H1 (cell line): ENCODE data around the gene SMCP. TPM values are rescaled to one million over a fixed set of nuclear protein-coding genes. Genes with fewer than 3 reads are reported as not detected.

Source experiments
- ATF3 ChIP-seq: IDR thresholded peaks from 2 replicates; pipeline ENCODE4 v1.6.1; 2011; ENCODE audit warnings: low read depth, mild to moderate bottlenecking, low read length; ENCODE audit not compliant: insufficient read depth
- BACH1 ChIP-seq: IDR thresholded peaks from 2 replicates; pipeline ENCODE4 v1.6.1; 2012; ENCODE audit warnings: low read length, improper control_type of control experiment
- JUN ChIP-seq: IDR thresholded peaks from 2 replicates; pipeline ENCODE4 v1.6.1; 2011; ENCODE audit warnings: low read depth, mild to moderate bottlenecking, improper control_type of control experiment, low read length
- POU5F1 ChIP-seq: IDR thresholded peaks from 2 replicates; pipeline ENCODE4 v1.6.1; 2011; ENCODE audit warnings: low read depth, mild to moderate bottlenecking, low read length, moderate library complexity
- TAF7 ChIP-seq: optimal IDR thresholded peaks from 2 replicates; pipeline ENCODE3; 2011; ENCODE audit warnings: low read depth, mild to moderate bottlenecking, inconsistent platforms, low read length, moderate library complexity, borderline replicate concordance
- polyA plus RNA-seq, 7 experiments: library from polyadenylated mRNA; depleted of rRNA in 3 of 7; stranded (reverse) in 5 of 7; unstranded in 2 of 7; fragments of >200 nt in 5 of 7; fragments of 200-250 nt in 2 of 7; gene quantifications; 1 replicate in 5 of 7; 2 replicates in 1 of 7; 4 replicates in 1 of 7; pipeline versions ENCODE4 v1.2.1 to v1.2.3, GENCODE V29; 2011 to 2013; ENCODE audit warnings: missing spikeins in 2 of 7, mixed read lengths in 2 of 7
- total RNA-seq: library from RNA; stranded (reverse); fragmentation: NEBNext Ultra II Directional; extraction: Animal tissue kit (Norgen Biotek cat#: 25700); gene quantifications from 2 replicates; pipeline ENCODE4 v1.2.1, GENCODE V29; 2021

The SMCP gene
- total and polyA plus RNA-seq, 2 of the 8 experiments (the other 6 are each of a cell fraction or from before 2014, with no cell fraction given) = not detected

GRCh38 chr1:152886085-152886484 lies 8.0 kb downstream of the SMCP start (continued):
- TF ChIP-seq TAF7 (no peak), BACH1 (no peak), JUN (no peak), ATF3 (no peak), POU5F1 (no peak)
